Suprapubic skin (tissue), 4 donors: Measurements from ENCODE around the gene KANK4. TPM values are rescaled to one million over a fixed set of nuclear protein-coding genes. Genes with fewer than 3 reads are reported as not detected.

Experiments
- DNase-seq, 2 donors: peaks; one replicate each; pipeline ENCODE4 v3.0.0-alpha.2; 2019; ENCODE audit warnings: low spot score in 2 of 2
- H3K27ac ChIP-seq: fragments of 200-600 bp; sonication (generic); one replicate; pipeline ENCODE4 v1.5.1; 2019
- H3K27me3 ChIP-seq: fragments of 200-600 bp; sonication (generic); one replicate; pipeline ENCODE4 v1.5.1; 2019
- H3K36me3 ChIP-seq: fragments of 200-600 bp; sonication (generic); one replicate; pipeline ENCODE4 v1.5.1; 2019
- H3K4me1 ChIP-seq: fragments of 200-600 bp; sonication (generic); one replicate; pipeline ENCODE4 v1.5.1; 2019
- H3K4me3 ChIP-seq: fragments of 200-600 bp; sonication (generic); one replicate; pipeline ENCODE4 v1.5.1; 2019; ENCODE audit warnings: mild to moderate bottlenecking
- H3K9me3 ChIP-seq: fragments of 200-600 bp; sonication (generic); one replicate; pipeline ENCODE4 v1.5.1; 2019
- EP300 ChIP-seq: sonication (generic); formaldehyde crosslinking; IDR thresholded peaks from one replicate; pipeline ENCODE4 v1.6.1; 2017; ENCODE audit warnings: antibody characterized with exemption
- POLR2A ChIP-seq, 2 donors: fragments of 450-650 bp; IDR thresholded peaks; one replicate each; pipeline ENCODE4 v1.6.1; 2017; ENCODE audit warnings: antibody characterized with exemption in 2 of 2, mild to moderate bottlenecking in 2 of 2, moderate library complexity in 2 of 2
- POLR2AphosphoS5 ChIP-seq, 3 donors: sonication (generic); formaldehyde crosslinking; IDR thresholded peaks; one replicate each; pipeline ENCODE4 v1.6.1; 2017; ENCODE audit warnings: antibody characterized with exemption in 3 of 3
- WGBS: methylation state at CpG from one replicate; pipeline ENCODE4 v1.1.5; 2018; 5-methylcytosine and 5-hydroxymethylcytosine counted together
- total RNA-seq, 4 donors: library from RNA; depleted of rRNA; stranded (reverse); fragments of >200 nt; gene quantifications; one replicate each; pipeline ENCODE4 v1.1.0, GENCODE V29; 2016
- TF ChIP-seq, protein P1 (sequence below), 2 donors: fragments of 200-600 bp in 1 of 2; fragments of 450-650 bp in 1 of 2; sonication (generic) in 1 of 2; IDR thresholded peaks; one replicate each; pipeline ENCODE4 v1.5.1; 2016 to 2019; ENCODE audit warnings: antibody characterized with exemption in 2 of 2, mild to moderate bottlenecking in 1 of 2, moderate library complexity in 1 of 2

Gene KANK4
- total RNA-seq, 4 donors from 2014 or later = 0.16 to 1.3 (median 0.54) TPM

DNA sequence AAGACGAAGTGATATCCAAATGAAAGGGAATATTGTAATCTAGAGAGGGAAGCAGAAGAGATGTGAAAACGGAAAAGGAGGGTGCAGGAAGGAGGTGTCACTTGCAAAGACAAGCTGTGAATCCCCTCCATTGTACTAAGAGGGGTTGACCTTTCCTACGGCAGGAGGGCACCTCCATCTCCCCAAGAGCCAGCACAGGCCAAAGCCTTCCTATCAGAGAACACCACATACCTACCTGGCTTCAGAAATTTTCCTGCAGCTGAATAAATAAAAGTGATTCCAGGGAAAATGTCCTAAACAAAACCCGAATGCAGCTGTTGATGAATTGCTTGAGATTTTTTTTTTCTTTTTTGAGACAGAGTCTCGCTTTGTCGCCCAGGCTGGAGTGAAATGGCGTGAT, 14.3 kb downstream of the KANK4 start:
- H3K9me3 ChIP-seq = no peaks in the 10 kb centered on the region
- H3K4me1 ChIP-seq = peaks cover 4% of the 10 kb centered on the region
- peaks cover 4% of the 10 kb centered on the region for H3K27me3 ChIP-seq
- TF ChIP-seq, protein P1, sequence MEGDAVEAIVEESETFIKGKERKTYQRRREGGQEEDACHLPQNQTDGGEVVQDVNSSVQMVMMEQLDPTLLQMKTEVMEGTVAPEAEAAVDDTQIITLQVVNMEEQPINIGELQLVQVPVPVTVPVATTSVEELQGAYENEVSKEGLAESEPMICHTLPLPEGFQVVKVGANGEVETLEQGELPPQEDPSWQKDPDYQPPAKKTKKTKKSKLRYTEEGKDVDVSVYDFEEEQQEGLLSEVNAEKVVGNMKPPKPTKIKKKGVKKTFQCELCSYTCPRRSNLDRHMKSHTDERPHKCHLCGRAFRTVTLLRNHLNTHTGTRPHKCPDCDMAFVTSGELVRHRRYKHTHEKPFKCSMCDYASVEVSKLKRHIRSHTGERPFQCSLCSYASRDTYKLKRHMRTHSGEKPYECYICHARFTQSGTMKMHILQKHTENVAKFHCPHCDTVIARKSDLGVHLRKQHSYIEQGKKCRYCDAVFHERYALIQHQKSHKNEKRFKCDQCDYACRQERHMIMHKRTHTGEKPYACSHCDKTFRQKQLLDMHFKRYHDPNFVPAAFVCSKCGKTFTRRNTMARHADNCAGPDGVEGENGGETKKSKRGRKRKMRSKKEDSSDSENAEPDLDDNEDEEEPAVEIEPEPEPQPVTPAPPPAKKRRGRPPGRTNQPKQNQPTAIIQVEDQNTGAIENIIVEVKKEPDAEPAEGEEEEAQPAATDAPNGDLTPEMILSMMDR (IDR thresholded peaks at IDR 0.05) = no peak
- TF ChIP-seq EP300 (no peak), POLR2AphosphoS5 (IDR thresholded peaks at IDR 0.05) (no peak), POLR2A (IDR thresholded peaks at IDR 0.05) (no peak)
- no peak overlapping the region for H3K4me3 ChIP-seq
- no peak for DNase-seq
- 86% methylated on average over 7 of the region's 7 CpGs for WGBS
- H3K36me3 ChIP-seq = no peaks in the 10 kb centered on the region
- H3K27ac ChIP-seq = no peak overlapping the region

DNA sequence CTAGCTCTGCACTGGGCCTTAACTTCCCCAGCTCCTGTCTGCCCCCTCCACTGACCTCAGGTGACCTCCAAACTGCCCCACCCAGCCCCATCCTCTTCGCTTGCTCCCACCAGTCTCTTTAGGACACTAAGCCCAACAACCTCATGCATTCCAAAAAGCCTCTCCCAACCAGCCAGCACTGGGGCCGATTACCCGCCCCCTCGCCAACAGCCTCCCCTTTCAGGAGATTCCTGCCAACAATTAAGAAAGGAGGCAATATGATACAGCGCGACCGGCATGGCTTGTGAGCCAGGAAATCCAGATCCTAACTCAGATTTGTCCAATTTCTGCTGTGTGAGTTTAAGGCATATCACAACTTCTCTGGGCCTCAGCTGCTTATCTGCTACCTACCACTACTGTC, 14.7 kb downstream of the KANK4 start:
- H3K27ac ChIP-seq = no peak overlapping the region
- H3K27me3 ChIP-seq = peaks cover 4% of the 10 kb centered on the region
- H3K9me3 ChIP-seq = no peaks in the 10 kb centered on the region
- DNase-seq = no peak
- no peaks in the 10 kb centered on the region for H3K36me3 ChIP-seq
- H3K4me3 ChIP-seq = no peak overlapping the region
- TF ChIP-seq POLR2A (IDR thresholded peaks at IDR 0.05) (no peak), POLR2AphosphoS5 (IDR thresholded peaks at IDR 0.05) (no peak), EP300 (no peak)
- TF ChIP-seq, protein P1 (IDR thresholded peaks at IDR 0.05) = no peak
- H3K4me1 ChIP-seq = no peaks in the 10 kb centered on the region
- 71% methylated on average over 7 of the region's 7 CpGs for WGBS

- H3K4me3 ChIP-seq = no peak overlapping the region
- no peaks in the 10 kb centered on the region for H3K36me3 ChIP-seq
- no peaks in the 10 kb centered on the region for H3K9me3 ChIP-seq
- H3K27me3 ChIP-seq = peaks cover 4% of the 10 kb centered on the region
- TF ChIP-seq POLR2A (IDR thresholded peaks at IDR 0.05) (no peak), EP300 (no peak), POLR2AphosphoS5 (IDR thresholded peaks at IDR 0.05) (no peak)
- TF ChIP-seq, protein P1 (IDR thresholded peaks at IDR 0.05) = no peak
- H3K27ac ChIP-seq = no peak overlapping the region
- no peak for DNase-seq
- 84% methylated on average over 8 of the region's 8 CpGs for WGBS
- H3K4me1 ChIP-seq = no peaks in the 10 kb centered on the region
Observed at GRCh38 chr1:62301726-62302390, 17.4 kb downstream of the KANK4 start.

GRCh38 chr1:62299426-62300200, 19.6 kb downstream of the KANK4 start:
- no peak overlapping the region for H3K27ac ChIP-seq
- H3K4me3 ChIP-seq = no peak overlapping the region
- H3K27me3 ChIP-seq = peaks cover 4% of the 10 kb centered on the region
- no peak for TF ChIP-seq POLR2A (IDR thresholded peaks at IDR 0.05)
- TF ChIP-seq, protein P1 (IDR thresholded peaks at IDR 0.05) = no peak
- H3K36me3 ChIP-seq = no peaks in the 10 kb centered on the region
- H3K9me3 ChIP-seq = no peaks in the 10 kb centered on the region
- H3K4me1 ChIP-seq = peaks cover 7% of the 10 kb centered on the region
- no peak for DNase-seq
- 45% methylated on average over 8 of the region's 8 CpGs for WGBS

DNA sequence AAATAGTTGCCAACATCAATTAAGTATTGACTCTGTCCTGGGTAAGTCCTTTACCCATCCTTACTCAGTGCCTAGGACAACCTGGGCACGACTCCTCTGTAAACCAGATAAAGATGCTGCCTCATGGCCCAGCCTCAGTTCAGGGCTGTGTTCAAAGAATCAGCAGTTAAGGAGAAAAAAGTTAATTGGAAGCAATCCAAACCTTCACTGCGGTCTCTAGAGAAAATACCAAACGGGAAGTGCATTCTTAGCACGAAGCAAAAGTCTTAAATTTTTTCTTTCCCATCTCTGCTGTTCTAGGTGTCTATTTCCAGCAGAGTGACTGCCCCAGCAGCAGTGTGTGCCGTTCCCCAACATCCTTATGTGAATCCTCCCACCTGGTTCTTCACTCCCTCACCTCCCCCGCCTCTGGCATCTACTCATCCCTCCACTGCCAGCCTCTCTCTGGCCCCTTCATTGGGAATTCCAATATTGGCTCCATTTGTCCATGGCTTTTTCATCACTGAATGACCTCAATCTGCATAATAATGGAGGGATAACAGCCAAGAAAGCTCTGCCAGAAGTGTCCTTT, 23.2 kb downstream of the KANK4 start:
- TF ChIP-seq, protein P1 (IDR thresholded peaks at IDR 0.05) = no peak
- TF ChIP-seq EP300 (no peak), POLR2AphosphoS5 (IDR thresholded peaks at IDR 0.05) (no peak), POLR2A (IDR thresholded peaks at IDR 0.05) (no peak)
- no peaks in the 10 kb centered on the region for H3K36me3 ChIP-seq
- no peak overlapping the region for H3K27ac ChIP-seq
- no peaks in the 10 kb centered on the region for H3K9me3 ChIP-seq
- peaks cover 9% of the 10 kb centered on the region for H3K27me3 ChIP-seq
- 21% methylated on average over 6 of the region's 6 CpGs for WGBS
- no peak for DNase-seq
- H3K4me1 ChIP-seq = peaks cover 7% of the 10 kb centered on the region
- H3K4me3 ChIP-seq = no peak overlapping the region
